Ishikawa (cell line): ENCODE measurements around the gene XDH.

Experiments
- EP300 ChIP-seq: IDR thresholded peaks from 2 replicates; pipeline ENCODE4 v1.6.1; 2012; ENCODE audit warnings: borderline replicate concordance
- TF ChIP-seq, protein P1 (sequence below): IDR thresholded peaks from 2 replicates; pipeline ENCODE4 v1.6.1; 2012; ENCODE audit warnings: low read depth, mild to moderate bottlenecking

DNA sequence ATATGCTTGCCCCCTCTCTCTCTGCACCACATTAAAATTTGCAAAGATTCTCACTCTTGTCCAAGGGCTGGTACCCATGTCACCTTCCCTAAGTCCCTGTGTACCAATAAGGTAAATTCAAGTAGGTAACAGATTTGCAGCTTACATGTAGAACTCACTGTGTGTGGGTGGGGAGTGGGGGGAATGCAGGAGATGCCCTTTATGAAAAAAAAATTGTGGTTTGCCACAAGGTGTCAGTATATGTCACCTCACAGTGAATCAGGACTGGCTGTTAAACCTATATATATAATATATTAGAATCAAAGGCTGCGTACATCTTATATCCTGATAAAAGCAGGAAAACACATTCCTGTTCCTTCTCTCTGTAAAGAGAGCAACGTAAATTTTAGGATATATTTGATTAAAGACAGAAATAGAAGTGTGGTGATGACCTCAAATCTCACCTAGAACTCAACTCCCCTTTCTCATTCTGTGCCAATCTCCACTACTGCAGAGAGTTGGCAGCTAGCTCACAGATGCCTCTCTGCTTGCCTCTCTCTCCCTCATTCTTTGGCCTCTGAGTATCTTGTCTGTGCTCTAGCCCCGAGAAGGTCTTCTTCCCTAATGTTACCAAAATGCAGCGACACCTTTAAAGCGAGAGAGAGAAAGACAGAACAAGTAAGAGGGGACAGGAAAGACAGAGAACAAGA lies 536 bp downstream of the XDH start:
- no peak for TF ChIP-seq EP300
- TF ChIP-seq, protein P1, sequence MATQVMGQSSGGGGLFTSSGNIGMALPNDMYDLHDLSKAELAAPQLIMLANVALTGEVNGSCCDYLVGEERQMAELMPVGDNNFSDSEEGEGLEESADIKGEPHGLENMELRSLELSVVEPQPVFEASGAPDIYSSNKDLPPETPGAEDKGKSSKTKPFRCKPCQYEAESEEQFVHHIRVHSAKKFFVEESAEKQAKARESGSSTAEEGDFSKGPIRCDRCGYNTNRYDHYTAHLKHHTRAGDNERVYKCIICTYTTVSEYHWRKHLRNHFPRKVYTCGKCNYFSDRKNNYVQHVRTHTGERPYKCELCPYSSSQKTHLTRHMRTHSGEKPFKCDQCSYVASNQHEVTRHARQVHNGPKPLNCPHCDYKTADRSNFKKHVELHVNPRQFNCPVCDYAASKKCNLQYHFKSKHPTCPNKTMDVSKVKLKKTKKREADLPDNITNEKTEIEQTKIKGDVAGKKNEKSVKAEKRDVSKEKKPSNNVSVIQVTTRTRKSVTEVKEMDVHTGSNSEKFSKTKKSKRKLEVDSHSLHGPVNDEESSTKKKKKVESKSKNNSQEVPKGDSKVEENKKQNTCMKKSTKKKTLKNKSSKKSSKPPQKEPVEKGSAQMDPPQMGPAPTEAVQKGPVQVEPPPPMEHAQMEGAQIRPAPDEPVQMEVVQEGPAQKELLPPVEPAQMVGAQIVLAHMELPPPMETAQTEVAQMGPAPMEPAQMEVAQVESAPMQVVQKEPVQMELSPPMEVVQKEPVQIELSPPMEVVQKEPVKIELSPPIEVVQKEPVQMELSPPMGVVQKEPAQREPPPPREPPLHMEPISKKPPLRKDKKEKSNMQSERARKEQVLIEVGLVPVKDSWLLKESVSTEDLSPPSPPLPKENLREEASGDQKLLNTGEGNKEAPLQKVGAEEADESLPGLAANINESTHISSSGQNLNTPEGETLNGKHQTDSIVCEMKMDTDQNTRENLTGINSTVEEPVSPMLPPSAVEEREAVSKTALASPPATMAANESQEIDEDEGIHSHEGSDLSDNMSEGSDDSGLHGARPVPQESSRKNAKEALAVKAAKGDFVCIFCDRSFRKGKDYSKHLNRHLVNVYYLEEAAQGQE, result no peak
